Endodermal cell (in vitro differentiated cells): Measurements from ENCODE around the gene EEFSEC. TPM values are rescaled to one million over a fixed set of nuclear protein-coding genes. Genes with fewer than 3 reads are reported as not detected.

Experiments used
- DNase-seq: peaks from one replicate; pipeline ENCODE4 v3.0.0-alpha.2; 2017
- H3K27ac ChIP-seq: 2 replicates; pipeline ENCODE4 v1.5.1; 2013; ENCODE audit warnings: mild to moderate bottlenecking, low read depth, low read length, moderate library complexity
- H3K27me3 ChIP-seq: 2 replicates; pipeline ENCODE4 v1.6.1; 2013; ENCODE audit warnings: mild to moderate bottlenecking, low read length, moderate library complexity; ENCODE audit not compliant: insufficient read depth, control insufficient read depth, poor library complexity, severe bottlenecking
- H3K36me3 ChIP-seq: 2 replicates; pipeline ENCODE4 v1.7.0; 2013; ENCODE audit warnings: mild to moderate bottlenecking, low read length, moderate library complexity; ENCODE audit not compliant: control insufficient read depth, insufficient read depth
- H3K4me1 ChIP-seq: one replicate; pipeline ENCODE4 v1.7.0; 2013; ENCODE audit warnings: low read length; ENCODE audit not compliant: control insufficient read depth, insufficient read depth
- H3K4me3 ChIP-seq: 2 replicates; pipeline ENCODE4 v1.5.1; 2013; ENCODE audit warnings: mild to moderate bottlenecking, low read length, moderate library complexity
- H3K9ac ChIP-seq: 2 replicates; pipeline ENCODE4 v1.6.1; 2013; ENCODE audit warnings: mild to moderate bottlenecking, low read length, moderate library complexity; ENCODE audit not compliant: poor library complexity, severe bottlenecking; ENCODE audit errors: extremely low read depth
- H3K9me3 ChIP-seq: 2 replicates; pipeline ENCODE4 v1.6.1; 2013; ENCODE audit warnings: mild to moderate bottlenecking, low read length, moderate library complexity; ENCODE audit not compliant: control insufficient read depth
- H3K27ac Mint-ChIP-seq: 2 replicates; pipeline ENCODE4 v1.8.0; 2020; ENCODE audit warnings: mixed read lengths
- H3K27me3 Mint-ChIP-seq: 2 replicates; pipeline ENCODE4 v1.8.0; 2021; ENCODE audit warnings: mild to moderate bottlenecking, mixed read lengths; ENCODE audit not compliant: insufficient read depth
- H3K36me3 Mint-ChIP-seq: 2 replicates; pipeline ENCODE4 v1.8.0; 2020; ENCODE audit warnings: low read depth, mixed read lengths
- H3K4me1 Mint-ChIP-seq: 2 replicates; pipeline ENCODE4 v1.8.0; 2020; ENCODE audit warnings: mixed read lengths
- H3K4me3 Mint-ChIP-seq: 2 replicates; pipeline ENCODE4 v1.8.0; 2020; ENCODE audit warnings: mild to moderate bottlenecking, moderate library complexity, mixed read lengths
- H3K9me3 Mint-ChIP-seq: 2 replicates; pipeline ENCODE4 v1.8.0; 2020; ENCODE audit warnings: mild to moderate bottlenecking, mixed read lengths
- CTCF ChIP-seq: fragments of 200-600 bp; sonication (generic); conservative IDR thresholded peaks from 2 replicates; pipeline ENCODE4 v1.5.0; 2021; ENCODE audit warnings: antibody characterized with exemption, mild to moderate bottlenecking
- WGBS, 2 experiments: methylation state at CpG; one replicate each; pipeline versions ENCODE4 v1.1.5 to v1.1.7; 2013; ENCODE audit warnings: missing lambda C conversion rate in 2 of 2, mixed read lengths in 1 of 2; ENCODE audit not compliant: insufficient coverage in 1 of 2, insufficient read length in 1 of 2; 5-methylcytosine and 5-hydroxymethylcytosine counted together
- total RNA-seq, 2 donors: library from RNA; stranded (reverse); fragmentation: NEBNext Ultra II Directional in 1 of 2; extraction: Animal tissue kit (Norgen Biotek cat#: 25700) in 1 of 2; gene quantifications; 2 replicates in 1 of 2; 3 replicates in 1 of 2; pipeline ENCODE4 v1.2.1, GENCODE V29; 2021

Gene EEFSEC
- total RNA-seq, 2 donors from 2014 or later, result 11.9 to 15.8 TPM

GRCh38 chr3:128405554-128406277 is 252.4 kb downstream of the EEFSEC start:
- H3K36me3 ChIP-seq, result no peaks in the 10 kb centered on the region
- WGBS, 2 experiments, result 95 to 96% methylated on average over 8 of the region's 8 CpGs
- no peaks in the 10 kb centered on the region for H3K9me3 Mint-ChIP-seq
- H3K27me3 ChIP-seq, result no peaks in the 10 kb centered on the region
- H3K4me3 ChIP-seq, result no peak overlapping the region
- peaks cover 29% of the 10 kb centered on the region for H3K4me1 Mint-ChIP-seq
- peaks cover 16% of the 10 kb centered on the region for H3K4me1 ChIP-seq
- DNase-seq, result no peak
- H3K27ac Mint-ChIP-seq, result no peak overlapping the region
- H3K27ac ChIP-seq, result no peak overlapping the region
- H3K9me3 ChIP-seq, result no peaks in the 10 kb centered on the region
- H3K36me3 Mint-ChIP-seq, result no peaks in the 10 kb centered on the region
- no peak for TF ChIP-seq CTCF
- no peaks in the 10 kb centered on the region for H3K27me3 Mint-ChIP-seq
- no peak overlapping the region for H3K9ac ChIP-seq
- H3K4me3 Mint-ChIP-seq, result no peak overlapping the region

DNA sequence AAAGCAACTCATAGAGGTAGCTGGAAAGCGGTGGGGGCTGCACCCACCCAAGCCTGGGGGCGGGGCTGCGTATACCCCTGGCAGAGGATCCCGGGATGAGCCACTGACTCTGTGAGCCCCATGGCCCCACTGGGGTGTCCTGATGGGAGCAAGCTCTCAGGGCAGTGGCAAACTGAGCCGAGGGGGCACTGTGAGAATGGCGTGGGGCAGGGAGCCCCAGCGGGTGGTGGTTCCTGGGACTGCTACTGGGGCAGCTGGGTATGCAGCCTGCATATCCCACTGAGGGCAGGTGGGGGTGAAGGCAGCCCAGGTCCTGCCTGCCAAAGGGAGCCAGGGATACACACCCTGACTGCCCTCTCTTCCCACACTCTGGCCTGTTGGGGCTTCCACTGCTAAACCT is 254.0 kb downstream of the EEFSEC start:
- 87 to 95% methylated on average over 4 to 7 of the region's 7 CpGs for WGBS, 2 experiments

GRCh38 chr3:128408012-128408692 is 254.9 kb downstream of the EEFSEC start:
- Mint-ChIP-seq H3K27ac (no peak overlapping the region), H3K36me3 (no peaks in the 10 kb centered on the region), H3K4me3 (no peak overlapping the region), H3K27me3 (no peaks in the 10 kb centered on the region), H3K9me3 (no peaks in the 10 kb centered on the region), H3K4me1 (peaks cover 27% of the 10 kb centered on the region)
- TF ChIP-seq CTCF, result no peak
- 88 to 94% methylated on average over 11 to 19 of the region's 19 CpGs for WGBS, 2 experiments
- peaks cover 13% of the 10 kb centered on the region for H3K4me1 ChIP-seq
- H3K9ac ChIP-seq, result no peak overlapping the region
- no peak overlapping the region for H3K4me3 ChIP-seq
- no peak overlapping the region for H3K27ac ChIP-seq
- no peaks in the 10 kb centered on the region for H3K9me3 ChIP-seq
- no peaks in the 10 kb centered on the region for H3K27me3 ChIP-seq
- H3K36me3 ChIP-seq, result no peaks in the 10 kb centered on the region
- no peak for DNase-seq

More for the DNA sequence above, 254.0 kb downstream of the EEFSEC start:
- Mint-ChIP-seq H3K36me3 (no peaks in the 10 kb centered on the region), H3K27ac (no peak overlapping the region), H3K4me3 (no peak overlapping the region), H3K27me3 (no peaks in the 10 kb centered on the region), H3K4me1 (peaks cover 27% of the 10 kb centered on the region), H3K9me3 (no peaks in the 10 kb centered on the region)
- no peaks in the 10 kb centered on the region for H3K9me3 ChIP-seq
- DNase-seq, result no peak
- TF ChIP-seq CTCF, result no peak
- H3K4me3 ChIP-seq, result no peak overlapping the region
- H3K9ac ChIP-seq, result no peak overlapping the region
- H3K36me3 ChIP-seq, result no peaks in the 10 kb centered on the region
- peaks cover 16% of the 10 kb centered on the region for H3K4me1 ChIP-seq
- H3K27me3 ChIP-seq, result no peaks in the 10 kb centered on the region
- no peak overlapping the region for H3K27ac ChIP-seq
